ENCODE data around the gene PGM5. TPM values are rescaled to one million over a fixed set of nuclear protein-coding genes. Genes with fewer than 3 reads are reported as not detected.
A peak's percentile ranks its signal among the peaks of the same experiment; 100 is the strongest.

Gene PGM5
- total RNA-seq, 1 experiment from 2014 or later = 0.15 TPM

- TF ChIP-seq MAX (IDR thresholded peaks at IDR 0.05) = no peak
- TF ChIP-seq EGR1 (IDR thresholded peaks at IDR 0.05; ENCODE audit: low read depth) = no peak
- no peak for TF ChIP-seq ZNF274 (IDR thresholded peaks at IDR 0.05; ENCODE audit: low read depth, low read length)
- no peak for TF ChIP-seq CTCF (IDR thresholded peaks at IDR 0.05 in 2 of 3, conservative IDR thresholded peaks at IDR 0.05 in 1 of 3; ENCODE audit: borderline replicate concordance in 1 of 3, insufficient read depth in 1 of 3, low read depth in 2 of 3, low read length in 2 of 3)
- no peak for TF ChIP-seq FOSL1 (IDR thresholded peaks at IDR 0.05; ENCODE audit: low read depth)
Measured at GRCh38 chr9:68558545-68558944, 202.1 kb downstream of the PGM5 start (continued).

GRCh38 chr9:68560071-68560844, 203.8 kb downstream of the PGM5 start:
- no peaks in the 10 kb centered on the region for H3K9me3 ChIP-seq (ENCODE audit: control insufficient read depth in 1 of 2, insufficient read depth in 1 of 2, low read depth in 1 of 2, low read length in 2 of 2)
- H2AFZ ChIP-seq (ENCODE audit: low read depth, low read length, poor library complexity, severe bottlenecking) = no peak overlapping the region
- ChIA-PET POLR2A (no interaction called here), RAD21 (ENCODE audit: low non-redundant PET in 1 of 2, low total read pairs in 2 of 2, uncharacterized antibody in 2 of 2, unreplicated experiment in 2 of 2) (no interaction called here), CTCF (interaction anchor here (0.9 to 1.9 kb wide), 3 partner anchors 8 to 10 kb away, joined by 3 to 10 read pairs (median 3); no protein-coding TSS in a partner anchor)
- H3K9me2 ChIP-seq (ENCODE audit: insufficient read depth) = no peaks in the 10 kb centered on the region
- no peak overlapping the region for H3K4me3 ChIP-seq (replicated peaks in 1 of 2; ENCODE audit: low read depth in 1 of 2, low read length in 2 of 2)
- H3K4me2 ChIP-seq (ENCODE audit: low read length) = no peak overlapping the region
- H3K27ac ChIP-seq (ENCODE audit: low read depth, low read length) = no peak overlapping the region
- DNase-seq (ENCODE audit: low read depth, low spot score) = peak; percentile 19
- intact Hi-C loops (cut with micrococcal nuclease) = loop anchor here (10.0 kb wide), 1 partner anchor 215 kb away; no protein-coding TSS in a partner anchor
- H4K20me1 ChIP-seq (ENCODE audit: insufficient read depth) = no peaks in the 10 kb centered on the region
- TF ChIP-seq CTCF (IDR thresholded peaks at IDR 0.05 in 2 of 3, conservative IDR thresholded peaks at IDR 0.05 in 1 of 3; ENCODE audit: borderline replicate concordance in 1 of 3, insufficient read depth in 1 of 3, low read depth in 2 of 3, low read length in 2 of 3) = peak; percentile 13 to 69 (median 47); a peak in 5 of 6 replicates
- no peak for TF ChIP-seq SRF (IDR thresholded peaks at IDR 0.05; ENCODE audit: low read depth)
- no TSS peak for BruUV-seq (replicated peaks)
- H3K36me3 ChIP-seq (ENCODE audit: control insufficient read depth in 1 of 2, insufficient read depth in 2 of 2, low read length in 2 of 2) = no peaks in the 10 kb centered on the region
- H3K4me1 ChIP-seq (ENCODE audit: control insufficient read depth in 1 of 2, insufficient read depth in 2 of 2, low read length in 2 of 2) = no peaks in the 10 kb centered on the region
- peaks cover 18% of the 10 kb centered on the region for H3K27me3 ChIP-seq (ENCODE audit: insufficient read depth, low read length)
- H3K79me2 ChIP-seq (ENCODE audit: insufficient read depth, low read length) = no peaks in the 10 kb centered on the region
- H3K9ac ChIP-seq (ENCODE audit: low read length) = no peak overlapping the region
- ATAC-seq = peak; percentile 74
